LNCaP clone FGC (cell line): ENCODE measurements around the gene PROM2.

Experiments
- DNase-seq: peaks from one replicate; pipeline ENCODE4 v3.0.0-alpha.2; 2011; ENCODE audit warnings: low read depth
- H3K4me3 ChIP-seq: 2 replicates; pipeline ENCODE4 v1.5.1; 2011; ENCODE audit warnings: mild to moderate bottlenecking, low read depth, low read length, control low read depth
- TF ChIP-seq, protein P1 (sequence below): IDR thresholded peaks from 2 replicates; pipeline ENCODE4 v1.5.1; 2012; ENCODE audit warnings: mild to moderate bottlenecking; ENCODE audit not compliant: control insufficient read depth, insufficient read depth; ENCODE audit errors: extremely low read depth

The PROM2 gene

DNA sequence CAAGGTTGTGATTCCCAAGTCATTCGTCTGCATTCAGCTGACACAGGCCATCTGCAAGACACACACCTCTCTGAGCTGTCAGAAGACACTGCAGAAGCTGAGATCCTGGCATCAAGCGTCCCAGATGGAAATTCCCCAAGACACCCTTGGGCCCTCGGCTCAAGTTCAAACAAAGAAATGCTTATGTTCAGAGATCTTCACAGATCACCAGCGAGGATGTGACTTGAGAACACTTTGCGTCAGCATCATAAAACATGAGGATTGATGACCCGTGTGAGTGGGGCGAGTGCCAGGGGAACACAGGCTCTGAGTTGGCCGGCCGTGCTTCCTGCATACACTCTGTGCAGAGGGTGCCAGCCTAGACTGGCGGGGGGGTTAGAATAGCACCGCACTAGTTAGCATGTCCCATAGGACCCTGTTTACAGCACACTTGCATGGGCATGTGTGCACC is 59.7 kb downstream of the PROM2 start:
- DNase-seq = peak; percentile 99
- TF ChIP-seq, protein P1, sequence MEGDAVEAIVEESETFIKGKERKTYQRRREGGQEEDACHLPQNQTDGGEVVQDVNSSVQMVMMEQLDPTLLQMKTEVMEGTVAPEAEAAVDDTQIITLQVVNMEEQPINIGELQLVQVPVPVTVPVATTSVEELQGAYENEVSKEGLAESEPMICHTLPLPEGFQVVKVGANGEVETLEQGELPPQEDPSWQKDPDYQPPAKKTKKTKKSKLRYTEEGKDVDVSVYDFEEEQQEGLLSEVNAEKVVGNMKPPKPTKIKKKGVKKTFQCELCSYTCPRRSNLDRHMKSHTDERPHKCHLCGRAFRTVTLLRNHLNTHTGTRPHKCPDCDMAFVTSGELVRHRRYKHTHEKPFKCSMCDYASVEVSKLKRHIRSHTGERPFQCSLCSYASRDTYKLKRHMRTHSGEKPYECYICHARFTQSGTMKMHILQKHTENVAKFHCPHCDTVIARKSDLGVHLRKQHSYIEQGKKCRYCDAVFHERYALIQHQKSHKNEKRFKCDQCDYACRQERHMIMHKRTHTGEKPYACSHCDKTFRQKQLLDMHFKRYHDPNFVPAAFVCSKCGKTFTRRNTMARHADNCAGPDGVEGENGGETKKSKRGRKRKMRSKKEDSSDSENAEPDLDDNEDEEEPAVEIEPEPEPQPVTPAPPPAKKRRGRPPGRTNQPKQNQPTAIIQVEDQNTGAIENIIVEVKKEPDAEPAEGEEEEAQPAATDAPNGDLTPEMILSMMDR = no peak
- H3K4me3 ChIP-seq = no peak overlapping the region

- no peak for DNase-seq
- TF ChIP-seq, protein P1 = no peak
- H3K4me3 ChIP-seq = no peak overlapping the region
These were observed 60.8 kb downstream of the PROM2 start for GRCh38 chr2:95334916-95335641.

DNA sequence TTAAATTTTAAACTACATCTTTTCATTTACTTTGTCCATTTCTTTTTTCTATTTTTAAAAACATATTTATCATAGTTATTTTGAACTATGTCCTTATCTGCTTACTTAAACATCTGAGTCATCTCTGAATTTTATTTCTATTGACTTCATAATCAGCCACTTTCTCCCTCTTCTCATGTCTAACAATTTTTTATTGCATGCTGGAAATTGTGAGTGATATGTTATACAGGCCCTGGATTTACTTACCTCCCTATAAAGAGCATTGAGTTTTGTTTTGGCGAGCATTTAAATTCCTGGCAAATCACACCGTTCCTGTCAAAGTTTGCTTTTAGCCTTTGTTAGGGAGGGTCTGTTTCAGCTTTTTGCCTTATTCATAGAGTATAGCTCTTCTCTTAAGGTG is 62.2 kb downstream of the PROM2 start:
- TF ChIP-seq, protein P1 = no peak
- no peak overlapping the region for H3K4me3 ChIP-seq
- no peak for DNase-seq

- no peak for DNase-seq
- no peak overlapping the region for H3K4me3 ChIP-seq
- TF ChIP-seq, protein P1 = no peak
These were observed 63.6 kb downstream of the PROM2 start for GRCh38 chr2:95337829-95338228.
